DND-41 (cell line): ENCODE results near the gene PRR30.
"Not testable (repeated sequence)": the region's sequence is repeated elsewhere in the genome, so short reads cannot be mapped to it uniquely, and the experiment has no call there.

Source experiments
- ATAC-seq: fragments of 200-7000 bp; cut with Tn5 transposase; 3 replicates; pipeline ENCODE4 v1.9.1; 2021; ENCODE audit warnings: low read depth; ENCODE audit not compliant: insufficient read depth
- DNase-seq: peaks from one replicate; pipeline ENCODE4 v3.0.0-alpha.2; 2020
- H2AFZ ChIP-seq: 2 replicates; pipeline ENCODE4 v1.6.0; 2012; ENCODE audit warnings: low read depth, low read length
- H3K27ac ChIP-seq: 2 replicates; pipeline ENCODE4 v1.5.1; 2012; ENCODE audit warnings: low read length, inconsistent platforms
- H3K27me3 ChIP-seq: fragments of 200-600 bp; sonication (generic); 2 replicates; pipeline ENCODE4 v1.6.0; 2012; ENCODE audit warnings: low read length, mild to moderate bottlenecking, inconsistent platforms; ENCODE audit not compliant: insufficient read depth, poor library complexity
- H3K36me3 ChIP-seq: 2 replicates; pipeline ENCODE4 v1.5.1; 2012; ENCODE audit warnings: low read length, inconsistent platforms; ENCODE audit not compliant: insufficient read depth
- H3K4me1 ChIP-seq: 2 replicates; pipeline ENCODE4 v1.5.1; 2012; ENCODE audit warnings: mild to moderate bottlenecking, low read length; ENCODE audit not compliant: insufficient read depth
- H3K4me2 ChIP-seq: 2 replicates; pipeline ENCODE4 v1.6.0; 2012; ENCODE audit warnings: mild to moderate bottlenecking, moderate library complexity, low read length, inconsistent platforms; ENCODE audit not compliant: insufficient read depth
- H3K4me3 ChIP-seq, 2 experiments: fragments of 200-600 bp in 1 of 2; shearing (Covaris generic) in 1 of 2; 2 replicates each; pipeline ENCODE4 v1.5.1; 2012 to 2016; ENCODE audit warnings: inconsistent platforms in 2 of 2, low read length in 2 of 2, mild to moderate bottlenecking in 2 of 2, low read depth in 1 of 2, moderate library complexity in 1 of 2
- H3K79me2 ChIP-seq: 2 replicates; pipeline ENCODE4 v1.6.0; 2012; ENCODE audit warnings: low read length, inconsistent platforms; ENCODE audit not compliant: insufficient read depth
- H3K9ac ChIP-seq: 2 replicates; pipeline ENCODE4 v1.6.0; 2012; ENCODE audit warnings: low read depth, mild to moderate bottlenecking, inconsistent platforms, low read length, moderate library complexity
- H3K9me3 ChIP-seq: 2 replicates; pipeline ENCODE4 v1.5.1; 2012; ENCODE audit warnings: low read length, moderate library complexity, mild to moderate bottlenecking, inconsistent platforms; ENCODE audit not compliant: insufficient read depth, severe bottlenecking
- H4K20me1 ChIP-seq: 2 replicates; pipeline ENCODE4 v1.6.0; 2012; ENCODE audit warnings: low read length; ENCODE audit not compliant: insufficient read depth
- EZH2 ChIP-seq: IDR thresholded peaks from 3 replicates; pipeline ENCODE4 v1.6.1; 2012; ENCODE audit warnings: borderline replicate concordance, low read depth, mild to moderate bottlenecking, moderate library complexity, low read length, inconsistent platforms; ENCODE audit not compliant: severe bottlenecking
- TF ChIP-seq, protein P1 (sequence below): IDR thresholded peaks from 2 replicates; pipeline ENCODE4 v1.5.1; 2012; ENCODE audit warnings: borderline replicate concordance, low read length, moderate library complexity, mild to moderate bottlenecking; ENCODE audit not compliant: poor library complexity, severe bottlenecking; ENCODE audit errors: extremely low read depth

PRR30 gene

GRCh38 chr2:27122791-27123190, 16.4 kb downstream of the PRR30 start:
- peaks cover 5% of the 10 kb centered on the region for H3K27me3 ChIP-seq
- no peak overlapping the region for H3K4me2 ChIP-seq

GRCh38 chr2:27121906-27122305, 17.3 kb downstream of the PRR30 start:
- no peaks in the 10 kb centered on the region for H3K36me3 ChIP-seq
- no peaks in the 10 kb centered on the region for H3K79me2 ChIP-seq
- TF ChIP-seq EZH2, result no peak
- TF ChIP-seq, protein P1, sequence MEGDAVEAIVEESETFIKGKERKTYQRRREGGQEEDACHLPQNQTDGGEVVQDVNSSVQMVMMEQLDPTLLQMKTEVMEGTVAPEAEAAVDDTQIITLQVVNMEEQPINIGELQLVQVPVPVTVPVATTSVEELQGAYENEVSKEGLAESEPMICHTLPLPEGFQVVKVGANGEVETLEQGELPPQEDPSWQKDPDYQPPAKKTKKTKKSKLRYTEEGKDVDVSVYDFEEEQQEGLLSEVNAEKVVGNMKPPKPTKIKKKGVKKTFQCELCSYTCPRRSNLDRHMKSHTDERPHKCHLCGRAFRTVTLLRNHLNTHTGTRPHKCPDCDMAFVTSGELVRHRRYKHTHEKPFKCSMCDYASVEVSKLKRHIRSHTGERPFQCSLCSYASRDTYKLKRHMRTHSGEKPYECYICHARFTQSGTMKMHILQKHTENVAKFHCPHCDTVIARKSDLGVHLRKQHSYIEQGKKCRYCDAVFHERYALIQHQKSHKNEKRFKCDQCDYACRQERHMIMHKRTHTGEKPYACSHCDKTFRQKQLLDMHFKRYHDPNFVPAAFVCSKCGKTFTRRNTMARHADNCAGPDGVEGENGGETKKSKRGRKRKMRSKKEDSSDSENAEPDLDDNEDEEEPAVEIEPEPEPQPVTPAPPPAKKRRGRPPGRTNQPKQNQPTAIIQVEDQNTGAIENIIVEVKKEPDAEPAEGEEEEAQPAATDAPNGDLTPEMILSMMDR, result no peak
- H3K27me3 ChIP-seq, result peaks cover 5% of the 10 kb centered on the region
- H3K4me1 ChIP-seq, result no peaks in the 10 kb centered on the region
- H2AFZ ChIP-seq, result no peak overlapping the region
- no peaks in the 10 kb centered on the region for H4K20me1 ChIP-seq
- no peak overlapping the region for H3K9ac ChIP-seq
- no peaks in the 10 kb centered on the region for H3K9me3 ChIP-seq
- no peak for DNase-seq
- H3K4me2 ChIP-seq, result no peak overlapping the region
- ATAC-seq, result no peak
- H3K4me3 ChIP-seq, result no peak overlapping the region
- H3K27ac ChIP-seq, result no peak overlapping the region

More at GRCh38 chr2:27122791-27123190, 16.4 kb downstream of the PRR30 start:
- Histone ChIP-seq H3K4me3 (no peak overlapping the region), H3K9me3 (no peaks in the 10 kb centered on the region), H2AFZ (no peak overlapping the region), H3K27ac (no peak overlapping the region), H3K9ac (no peak overlapping the region), H4K20me1 (no peaks in the 10 kb centered on the region), H3K79me2 (no peaks in the 10 kb centered on the region), H3K36me3 (no peaks in the 10 kb centered on the region), H3K4me1 (no peaks in the 10 kb centered on the region)
- no peak for TF ChIP-seq EZH2
- TF ChIP-seq, protein P1, result no peak
- ATAC-seq, result no peak
- DNase-seq, result no peak

- ATAC-seq, H3K9ac ChIP-seq, DNase-seq, H3K27me3 ChIP-seq, H3K4me3 ChIP-seq, H3K4me1 ChIP-seq, H3K4me2 ChIP-seq, H3K36me3 ChIP-seq, H3K27ac ChIP-seq, H3K79me2 ChIP-seq, H3K9me3 ChIP-seq, H2AFZ ChIP-seq, H4K20me1 ChIP-seq: not testable (repeated sequence)
These were observed 19.9 kb downstream of the PRR30 start for GRCh38 chr2:27119330-27119670.

DNA sequence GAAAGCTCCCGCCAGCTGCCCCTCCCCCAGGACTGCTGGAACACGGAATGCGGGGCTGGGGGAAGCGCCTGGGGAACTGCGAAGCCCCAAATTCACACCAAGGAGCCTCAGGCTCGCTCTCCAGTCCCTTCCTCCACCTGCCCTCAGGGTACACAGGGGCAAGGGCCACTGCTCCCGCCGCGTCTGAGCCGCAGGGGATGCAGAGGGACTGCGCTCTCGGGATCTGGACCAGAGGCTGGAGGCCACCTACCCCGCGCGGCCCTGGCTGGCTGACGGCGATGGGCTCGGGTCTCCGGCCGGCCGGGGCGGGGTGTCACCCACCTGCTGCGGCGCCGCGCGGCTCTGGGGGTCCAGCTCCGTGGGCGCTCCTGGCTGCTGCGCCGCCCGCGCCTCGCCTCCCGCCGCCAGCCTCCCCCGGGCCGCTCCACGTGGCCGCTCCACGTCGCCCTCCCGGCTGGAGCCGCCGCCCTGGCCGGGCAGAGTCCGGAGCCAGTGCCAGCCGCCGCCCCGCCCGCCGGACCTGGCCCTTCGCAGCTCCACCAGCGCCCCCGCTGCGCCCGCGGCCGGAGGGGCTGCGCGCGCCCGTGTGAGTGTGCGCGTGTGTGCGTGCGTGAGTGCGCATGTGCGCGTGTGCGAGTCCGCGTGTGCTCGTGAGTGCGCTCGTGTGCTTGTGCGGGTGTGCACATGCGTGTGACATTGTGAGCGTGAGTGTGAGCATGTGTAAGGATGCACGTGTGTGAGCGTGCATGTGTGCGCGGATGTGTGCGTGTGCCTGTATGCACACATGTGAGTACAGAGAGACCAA, 20.5 kb downstream of the PRR30 start, which contains the start of gene CGREF1:
CGREF1 (minus strand) TSS at position 604 of the 805 bp plus-strand sequence. CDS start 14,762 bp downstream, outside the sequence.
- no peak within 1 kb of the TSS for H3K9ac ChIP-seq
- TF ChIP-seq, protein P1, result no peak
- no peak for TF ChIP-seq EZH2
- no peak within 1 kb of the TSS for H3K4me2 ChIP-seq
- no peak within 1 kb of the TSS for H2AFZ ChIP-seq
- no peaks in the 10 kb centered on the region for H3K9me3 ChIP-seq
- no peaks in the 10 kb centered on the region for H3K36me3 ChIP-seq
- H3K27me3 ChIP-seq, result peaks cover 5% of the 10 kb centered on the region
- H4K20me1 ChIP-seq, result no peaks in the 10 kb centered on the region
- no peaks in the 10 kb centered on the region for H3K4me1 ChIP-seq
- no peak within 1 kb of the TSS for H3K4me3 ChIP-seq
- DNase-seq (no peak), ATAC-seq (no peak)
- no peaks in the 10 kb centered on the region for H3K79me2 ChIP-seq
- no peak within 1 kb of the TSS for H3K27ac ChIP-seq
